IMR-90 (cell line): ENCODE data around the gene C12orf75. TPM values are rescaled to one million over a fixed set of nuclear protein-coding genes. Genes with fewer than 3 reads are reported as not detected.
"Not testable (repeated sequence)": the region's sequence is repeated elsewhere in the genome, so short reads cannot be mapped to it uniquely, and the experiment has no call there.

Source experiments
- ATAC-seq: fragments of 200-7000 bp; cut with Tn5 transposase; 2 replicates; pipeline ENCODE4 v1.9.1; 2020; ENCODE audit warnings: low read depth, mild to moderate bottlenecking, moderate library complexity
- BruUV-seq: library from RNA; stranded (reverse); fragments of 400-500 nt; replicated peaks from 2 replicates; lab custom pipeline; 2021; lab: Mats Ljungman, UMichigan
- CTCF ChIA-PET: fragments of 300-600 bp; formaldehyde crosslinking; extraction: SDS; loops from one replicate; lab custom pipeline; 2021; ENCODE audit warnings: antibody characterized with exemption; lab: Yijun Ruan, JAX
- POLR2A ChIA-PET: fragments of 300-600 bp; sonication (Branson Sonifier 250); formaldehyde crosslinking; loops from one replicate; lab custom pipeline; 2022; ENCODE audit warnings: antibody characterized with exemption; ENCODE audit not compliant: unreplicated experiment; lab: Charles Lee
- DNase-seq: peaks from one replicate; pipeline ENCODE4 v3.0.0; 2013
- H2AFZ ChIP-seq: replicated peaks from 2 replicates; pipeline ENCODE3; 2013; ENCODE audit warnings: low read length, mild to moderate bottlenecking; ENCODE audit not compliant: poor library complexity
- H2AK5ac ChIP-seq: 2 replicates; pipeline ENCODE4 v1.6.1; 2013; ENCODE audit warnings: low read depth, low read length, inconsistent platforms
- H2AK9ac ChIP-seq: replicated peaks from 2 replicates; pipeline ENCODE3; 2013; ENCODE audit warnings: mild to moderate bottlenecking, low read depth, low read length, moderate library complexity; ENCODE audit not compliant: poor library complexity
- H2BK120ac ChIP-seq: 2 replicates; pipeline ENCODE4 v1.6.1; 2013; ENCODE audit warnings: low read depth, low read length, inconsistent platforms
- H2BK15ac ChIP-seq: 3 replicates; pipeline ENCODE4 v1.6.1; 2013; ENCODE audit warnings: low read depth, low read length, inconsistent platforms
- H2BK20ac ChIP-seq: 2 replicates; pipeline ENCODE4 v1.6.1; 2013; ENCODE audit warnings: low read depth, mild to moderate bottlenecking, inconsistent platforms, low read length, moderate library complexity
- H2BK5ac ChIP-seq: 2 replicates; pipeline ENCODE4 v1.6.1; 2013; ENCODE audit warnings: mild to moderate bottlenecking, low read depth, low read length, inconsistent platforms; ENCODE audit not compliant: poor library complexity, severe bottlenecking
- H3K14ac ChIP-seq: replicated peaks from 2 replicates; pipeline ENCODE4 v1.6.1; 2013; ENCODE audit warnings: low read depth, low read length, inconsistent platforms
- H3K18ac ChIP-seq: 2 replicates; pipeline ENCODE4 v1.6.1; 2013; ENCODE audit warnings: low read depth, low read length, control low read depth
- H3K23ac ChIP-seq: 2 replicates; pipeline ENCODE4 v1.6.1; 2013; ENCODE audit warnings: low read depth, low read length, inconsistent platforms
- H3K27ac ChIP-seq: 2 replicates; pipeline ENCODE4 v1.5.1; 2013; ENCODE audit warnings: mild to moderate bottlenecking, control low read depth, low read length; ENCODE audit not compliant: insufficient read depth
- H3K27me3 ChIP-seq: 2 replicates; pipeline ENCODE4 v1.6.1; 2013; ENCODE audit warnings: low read length; ENCODE audit not compliant: control insufficient read depth, insufficient read depth
- H3K36me3 ChIP-seq: 2 replicates; pipeline ENCODE4 v1.6.1; 2013; ENCODE audit warnings: low read length, mixed read lengths; ENCODE audit not compliant: control insufficient read depth, insufficient read depth
- H3K4ac ChIP-seq: 2 replicates; pipeline ENCODE4 v1.6.1; 2013; ENCODE audit warnings: low read depth, low read length, inconsistent platforms
- H3K4me1 ChIP-seq: 2 replicates; pipeline ENCODE4 v1.6.1; 2013; ENCODE audit warnings: low read length, mixed read lengths; ENCODE audit not compliant: control insufficient read depth, insufficient read depth
- H3K4me2 ChIP-seq: 2 replicates; pipeline ENCODE4 v1.6.1; 2013; ENCODE audit warnings: low read depth, mild to moderate bottlenecking, control low read depth, low read length, moderate library complexity
- H3K4me3 ChIP-seq: 2 replicates; pipeline ENCODE4 v1.5.1; 2013; ENCODE audit warnings: low read depth, mild to moderate bottlenecking, control low read depth, low read length, moderate library complexity; ENCODE audit not compliant: insufficient read depth
- H3K56ac ChIP-seq: 2 replicates; pipeline ENCODE4 v1.6.1; 2013; ENCODE audit warnings: low read length, inconsistent platforms; ENCODE audit not compliant: insufficient read depth; ENCODE audit errors: extremely low read depth
- H3K79me1 ChIP-seq, 2 experiments: 2 replicates each; pipeline ENCODE4 v1.6.1; 2013; ENCODE audit warnings: low read length in 2 of 2, inconsistent platforms in 1 of 2, low read depth in 1 of 2
- H3K9ac ChIP-seq: 2 replicates; pipeline ENCODE4 v1.6.1; 2013; ENCODE audit warnings: low read depth, low read length, control low read depth
- H3K9me1 ChIP-seq: 2 replicates; pipeline ENCODE4 v1.6.1; 2013; ENCODE audit warnings: low read length, inconsistent platforms; ENCODE audit not compliant: insufficient read depth
- H3K9me3 ChIP-seq: 2 replicates; pipeline ENCODE4 v1.6.1; 2013; ENCODE audit warnings: low read length; ENCODE audit not compliant: control insufficient read depth, insufficient read depth
- H4K20me1 ChIP-seq: 2 replicates; pipeline ENCODE4 v1.6.1; 2013; ENCODE audit warnings: low read length, inconsistent platforms; ENCODE audit not compliant: insufficient read depth
- H4K5ac ChIP-seq: 2 replicates; pipeline ENCODE4 v1.6.1; 2013; ENCODE audit warnings: mild to moderate bottlenecking, low read depth, low read length, control low read depth
- H4K8ac ChIP-seq, 2 experiments: 2 replicates each; pipeline ENCODE4 v1.6.1; 2013; ENCODE audit warnings: low read depth in 2 of 2, low read length in 2 of 2, control low read depth in 1 of 2, inconsistent platforms in 1 of 2
- H4K91ac ChIP-seq: 2 replicates; pipeline ENCODE4 v1.6.1; 2013; ENCODE audit warnings: low read depth, low read length, inconsistent platforms; ENCODE audit not compliant: insufficient read depth
- WGBS, 2 experiments: methylation state at CpG; one replicate each; pipeline versions ENCODE4 v1.1.5 to v1.1.7; 2013; ENCODE audit warnings: missing lambda C conversion rate in 2 of 2; ENCODE audit not compliant: insufficient read length in 1 of 2; ENCODE audit errors: extremely low coverage in 2 of 2; 5-methylcytosine and 5-hydroxymethylcytosine counted together
- dilution Hi-C: fragments of 300-500 bp; cut with HindIII; formaldehyde crosslinking; loops from one replicate; pipeline ENCODE4 v1.14.3; 2018; ENCODE audit warnings: low sequenced_read_pairs; ENCODE audit not compliant: unreplicated experiment
- in situ Hi-C: fragments of 300-500 bp; cut with MboI; formaldehyde crosslinking; loops from 3 replicates; pipeline ENCODE4 v1.14.3; 2019; ENCODE audit warnings: low sequenced_read_pairs, inconsistent platforms, mixed read lengths
- intact Hi-C: fragments of 100-400 bp; cut with micrococcal nuclease; formaldehyde crosslinking; loops from 2 replicates; pipeline ENCODE4 v1.10.0; 2022
- polyA plus RNA-seq, 3 experiments: library from polyadenylated mRNA; depleted of rRNA; stranded (reverse); fragments of >200 nt; gene quantifications; 2 replicates each; pipeline ENCODE4 v1.2.3, GENCODE V29; 2012; ENCODE audit warnings: low replicate concordance in 1 of 3
- total RNA-seq: library from RNA; depleted of rRNA; stranded (reverse); fragments of >200 nt; gene quantifications from 2 replicates; pipeline ENCODE4 v1.2.3, GENCODE V29; 2012

The C12orf75 gene
- total and polyA plus RNA-seq, 2 of the 4 experiments (the other 2 are of a cell fraction), result 145 to 278 TPM

DNA sequence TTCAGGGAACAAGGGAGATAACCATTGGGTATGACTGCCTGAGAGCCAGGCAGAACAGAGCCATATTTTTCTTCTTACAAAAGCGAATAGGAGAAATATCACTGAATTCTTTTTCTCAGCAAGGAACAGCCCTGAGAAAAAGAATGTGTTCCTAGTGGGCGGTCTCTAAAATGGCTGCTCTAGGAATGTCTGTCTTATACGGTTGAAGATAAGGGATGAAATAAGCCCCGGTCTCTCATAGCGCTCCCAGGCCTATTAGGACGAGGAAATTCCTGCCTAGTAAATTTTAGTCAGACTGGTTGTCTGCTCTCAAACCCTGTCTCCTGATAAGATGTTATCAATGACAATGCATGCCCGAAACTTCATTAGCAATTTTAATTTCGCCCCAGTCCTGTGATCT, 16.7 kb upstream of the C12orf75 start:
- peaks cover 13% of the 10 kb centered on the region for H3K4me1 ChIP-seq
- dilution Hi-C loops, result not testable (repeated sequence)

More for the DNA sequence above, 16.7 kb upstream of the C12orf75 start:
- H3K9me1 ChIP-seq, H3K23ac ChIP-seq, BruUV-seq, H4K91ac ChIP-seq, H2AK9ac ChIP-seq, H3K14ac ChIP-seq, DNase-seq, H2AFZ ChIP-seq, H2BK20ac ChIP-seq, H3K27ac ChIP-seq, H2BK120ac ChIP-seq, H3K4ac ChIP-seq, in situ Hi-C loops, H2BK5ac ChIP-seq, H3K27me3 ChIP-seq, H4K8ac ChIP-seq, ATAC-seq, H4K5ac ChIP-seq, H3K9me3 ChIP-seq, H2AK5ac ChIP-seq, H3K36me3 ChIP-seq, POLR2A ChIA-PET, intact Hi-C loops, H3K18ac ChIP-seq, H3K56ac ChIP-seq, CTCF ChIA-PET, H3K4me2 ChIP-seq, H2BK15ac ChIP-seq, H3K9ac ChIP-seq, H3K4me3 ChIP-seq, H4K20me1 ChIP-seq: not testable (repeated sequence)
- H3K79me1 ChIP-seq, result peaks cover 6 to 22% of the 10 kb centered on the region in 2 experiments; a peak in 3 of 4 replicates
- 86% methylated on average over 1 of the region's 8 CpGs; no CpG with 5 or more reads in 1 of the 2 experiments for WGBS, 2 experiments
